SK-N-SH (cell line): Measurements from ENCODE around the gene OR2T6. TPM values are rescaled to one million over a fixed set of nuclear protein-coding genes. Genes with fewer than 3 reads are reported as not detected.

Experiments
- CTCF ChIA-PET: fragments of 300-600, 350-600 bp; formaldehyde crosslinking; extraction: SDS; loops from one replicate; lab custom pipeline; 2021; lab: Yijun Ruan, JAX
- POLR2A ChIA-PET: fragments of 350-600 bp; sonication (Branson Sonifier 250); formaldehyde crosslinking; extraction: SDS; loops from one replicate; lab custom pipeline; 2020; ENCODE audit warnings: antibody characterized with exemption, inconsistent platforms; lab: Yijun Ruan, JAX
- DNase-seq: peaks from one replicate; pipeline ENCODE4 v3.0.0; 2012
- H2AFZ ChIP-seq: fragments of 200-600 bp; sonication (generic); 2 replicates; pipeline ENCODE4 v1.8.1; 2016; ENCODE audit warnings: antibody characterized with exemption, mild to moderate bottlenecking, low read depth
- H3F3A ChIP-seq: fragments of 200-600 bp; sonication (generic); replicated peaks from 2 replicates; pipeline ENCODE3; 2016; ENCODE audit warnings: antibody characterized with exemption, mild to moderate bottlenecking; ENCODE audit not compliant: insufficient read depth
- H3K27ac ChIP-seq, 2 experiments: fragments of 200-500 bp in 1 of 2; fragments of 200-600 bp in 1 of 2; sonication (Bioruptor generic) in 1 of 2; sonication (generic), shearing (Covaris generic) in 1 of 2; 2 replicates each; pipeline versions ENCODE4 v1.5.1 to v1.6.1; 2014 to 2016; ENCODE audit warnings: low read depth in 2 of 2, inconsistent platforms in 1 of 2, low read length in 1 of 2, mild to moderate bottlenecking in 1 of 2, mixed read lengths in 1 of 2
- H3K27me3 ChIP-seq: fragments of 200-600 bp; sonication (generic), shearing (Covaris generic); 2 replicates; pipeline ENCODE4 v1.6.1; 2016; ENCODE audit warnings: mixed run types; ENCODE audit not compliant: insufficient read depth
- H3K36me3 ChIP-seq, 2 experiments: fragments of 200-500 bp in 1 of 2; fragments of 200-600 bp in 1 of 2; sonication (Bioruptor generic) in 1 of 2; sonication (generic) in 1 of 2; replicated peaks in 1 of 2; 2 replicates each; pipeline versions ENCODE3 to v1.5.1; 2014 to 2016; ENCODE audit warnings: low read length in 1 of 2, mild to moderate bottlenecking in 1 of 2; ENCODE audit not compliant: insufficient read depth in 2 of 2, control insufficient read depth in 1 of 2
- H3K4me1 ChIP-seq, 2 experiments: fragments of 200-500 bp in 1 of 2; fragments of 200-600 bp in 1 of 2; sonication (Bioruptor generic) in 1 of 2; sonication (generic), shearing (Covaris generic) in 1 of 2; 2 replicates each; pipeline versions ENCODE4 v1.5.1 to v1.6.1; 2014 to 2016; ENCODE audit warnings: low read depth in 1 of 2, low read length in 1 of 2, mixed run types in 1 of 2; ENCODE audit not compliant: insufficient read depth in 2 of 2, control insufficient read depth in 1 of 2
- H3K4me2 ChIP-seq: fragments of 200-600 bp; sonication (generic), shearing (Covaris generic); 2 replicates; pipeline ENCODE4 v1.6.1; 2017; ENCODE audit warnings: mixed run types
- H3K4me3 ChIP-seq, 2 experiments: fragments of 200-500 bp in 1 of 2; fragments of 200-600 bp in 1 of 2; sonication (Bioruptor generic) in 1 of 2; sonication (generic), shearing (Covaris generic) in 1 of 2; 2 replicates each; pipeline versions ENCODE4 v1.5.1 to v1.8.1; 2014 to 2016; ENCODE audit warnings: low read depth in 2 of 2, inconsistent platforms in 1 of 2, low read length in 1 of 2, mild to moderate bottlenecking in 1 of 2, mixed read lengths in 1 of 2, moderate library complexity in 1 of 2
- H3K79me2 ChIP-seq: fragments of 200-600 bp; sonication (generic); 2 replicates; pipeline ENCODE4 v1.8.1; 2017; ENCODE audit warnings: mild to moderate bottlenecking; ENCODE audit not compliant: insufficient read depth
- H3K9ac ChIP-seq: fragments of 200-600 bp; sonication (generic); 2 replicates; pipeline ENCODE4 v1.6.1; 2017; ENCODE audit warnings: mixed run types
- H3K9me2 ChIP-seq: fragments of 200-600 bp; sonication (generic); 2 replicates; pipeline ENCODE4 v1.6.1; 2017; ENCODE audit warnings: mixed run types
- H3K9me3 ChIP-seq: fragments of 200-600 bp; sonication (generic); 2 replicates; pipeline ENCODE4 v1.6.1; 2017; ENCODE audit warnings: mixed run types, mild to moderate bottlenecking, moderate library complexity
- H4K20me1 ChIP-seq: fragments of 200-600 bp; sonication (generic); 2 replicates; pipeline ENCODE4 v1.6.1; 2017; ENCODE audit warnings: mild to moderate bottlenecking, mixed run types; ENCODE audit not compliant: insufficient read depth
- CHD2 ChIP-seq: fragments of 150-350 bp; IDR thresholded peaks from 2 replicates; pipeline ENCODE4 v1.6.1; 2018; ENCODE audit warnings: low read length; ENCODE audit not compliant: partially characterized antibody
- CTCF ChIP-seq: fragments of 200-600 bp; sonication (generic); IDR thresholded peaks from 2 replicates; pipeline ENCODE4 v1.6.1; 2017; ENCODE audit warnings: antibody characterized with exemption, mild to moderate bottlenecking, moderate library complexity
- ELF1 ChIP-seq: IDR thresholded peaks from 2 replicates; pipeline ENCODE4 v1.4.0; 2012
- EP300 ChIP-seq, 2 experiments: IDR thresholded peaks; 2 replicates each; pipeline versions ENCODE4 v1.4.0 to v1.6.1; 2012; ENCODE audit warnings: borderline replicate concordance in 1 of 2, low read depth in 1 of 2, low read length in 1 of 2
- FOSL2 ChIP-seq: IDR thresholded peaks from 2 replicates; pipeline ENCODE4 v1.4.0; 2012; ENCODE audit warnings: low read depth, mild to moderate bottlenecking, moderate library complexity, borderline replicate concordance
- FOXM1 ChIP-seq: IDR thresholded peaks from 2 replicates; pipeline ENCODE4 v1.4.0; 2012; ENCODE audit warnings: low read depth, mild to moderate bottlenecking
- GATA2 ChIP-seq: sonication (generic); formaldehyde crosslinking; IDR thresholded peaks from 2 replicates; pipeline ENCODE4 v1.5.0; 2020; ENCODE audit warnings: mild to moderate bottlenecking, missing genetic modification reagents
- JUND ChIP-seq: IDR thresholded peaks from 2 replicates; pipeline ENCODE4 v1.4.0; 2012
- MXI1 ChIP-seq: IDR thresholded peaks from 2 replicates; pipeline ENCODE4 v1.6.1; 2012; ENCODE audit warnings: mild to moderate bottlenecking, low read depth, low read length, improper control_type of control experiment
- NRF1 ChIP-seq: IDR thresholded peaks from 2 replicates; pipeline ENCODE4 v1.6.1; 2012; ENCODE audit warnings: low read depth, mild to moderate bottlenecking, low read length
- PBX3 ChIP-seq: IDR thresholded peaks from 2 replicates; pipeline ENCODE4; 2012
- POLR2AphosphoS5 ChIP-seq: IDR thresholded peaks from 2 replicates; pipeline ENCODE4 v1.6.1; 2012; ENCODE audit warnings: low read depth, low read length
- RAD21 ChIP-seq: IDR thresholded peaks from 2 replicates; pipeline ENCODE4 v1.6.1; 2012; ENCODE audit warnings: mild to moderate bottlenecking, low read length
- RFX5 ChIP-seq: IDR thresholded peaks from 2 replicates; pipeline ENCODE4 v1.6.1; 2012; ENCODE audit warnings: mild to moderate bottlenecking, improper control_type of control experiment, low read length
- SIN3A ChIP-seq: IDR thresholded peaks from 2 replicates; pipeline ENCODE4 v1.6.1; 2012; ENCODE audit warnings: low read depth, mild to moderate bottlenecking, low read length, moderate library complexity, borderline replicate concordance
- SMC3 ChIP-seq: IDR thresholded peaks from 2 replicates; pipeline ENCODE4 v1.6.1; 2012; ENCODE audit warnings: low read depth, low read length, improper control_type of control experiment
- TCF12 ChIP-seq: IDR thresholded peaks from 2 replicates; pipeline ENCODE4 v1.4.0; 2012
- USF2 ChIP-seq: fragments of 150-350 bp; IDR thresholded peaks from 2 replicates; pipeline ENCODE4 v1.6.1; 2017; ENCODE audit warnings: antibody characterized with exemption, low read length, low read depth, borderline replicate concordance
- ZBTB33 ChIP-seq: IDR thresholded peaks from 2 replicates; pipeline ENCODE4 v1.4.0; 2012; ENCODE audit warnings: low read depth, borderline replicate concordance
- WGBS: methylation state at CpG from one replicate; pipeline ENCODE4 v1.1.6; 2017; ENCODE audit warnings: low lambda C conversion rate; 5-methylcytosine and 5-hydroxymethylcytosine counted together
- polyA plus RNA-seq, 3 experiments: library from polyadenylated mRNA; depleted of rRNA; stranded (reverse); fragments of >200 nt; gene quantifications; 2 replicates each; pipeline ENCODE4 v1.2.3, GENCODE V29; 2012

The OR2T6 gene
- polyA plus RNA-seq, 1 of the 3 experiments (the other 2 are of a cell fraction): not detected

GRCh38 chr1:248388426-248388825, 12.9 kb downstream of the OR2T6 start:
- no peaks in the 10 kb centered on the region for H3K9me3 ChIP-seq
- H3K9me2 ChIP-seq: no peaks in the 10 kb centered on the region
- no peaks in the 10 kb centered on the region for H3K79me2 ChIP-seq
- POLR2A ChIA-PET: no interaction called here
- no peak overlapping the region for H2AFZ ChIP-seq
- DNase-seq: no peak
- no peak overlapping the region for H3K4me2 ChIP-seq
- no peaks in the 10 kb centered on the region for H3K36me3 ChIP-seq
- no peaks in the 10 kb centered on the region for H3K27me3 ChIP-seq
- CTCF ChIA-PET: no interaction called here
- no peaks in the 10 kb centered on the region for H3F3A ChIP-seq
- no peak overlapping the region for H3K9ac ChIP-seq
- H4K20me1 ChIP-seq: no peaks in the 10 kb centered on the region
- no peak for TF ChIP-seq NRF1
- no peak for TF ChIP-seq FOXM1
- TF ChIP-seq CTCF: no peak
- TF ChIP-seq MXI1: no peak
- TF ChIP-seq ZBTB33: no peak
- no peak for TF ChIP-seq CHD2
- TF ChIP-seq ELF1: no peak
- TF ChIP-seq FOSL2: no peak
- no peak for TF ChIP-seq SIN3A
- no peak for TF ChIP-seq GATA2 (CRISPR knock-in tag)
- TF ChIP-seq TCF12: no peak
- TF ChIP-seq RFX5: no peak
- no peak for TF ChIP-seq POLR2AphosphoS5
- no peak for TF ChIP-seq EP300 (IDR thresholded peaks at IDR 0.05; ENCODE audit: borderline replicate concordance in 1 of 2, low read depth in 1 of 2, low read length in 1 of 2)
- no peak for TF ChIP-seq RAD21
- no peak for TF ChIP-seq PBX3
- no peak for TF ChIP-seq SMC3
- no peak for TF ChIP-seq USF2
- TF ChIP-seq JUND: no peak
- no peak overlapping the region for H3K4me3 ChIP-seq
- 0% methylated on average over 2 of the region's 2 CpGs for WGBS
- H3K4me1 ChIP-seq: no peaks in the 10 kb centered on the region
- no peak overlapping the region for H3K27ac ChIP-seq
